Measurements from ENCODE around the gene GATAD2B.

Gene GATAD2B

GRCh38 chr1:153953859-153954365 lies 31.1 kb upstream of the GATAD2B start:
- Histone ChIP-seq H3K4me3 (ENCODE audit: insufficient read depth, low read depth, low read length) (no peak overlapping the region), H3K27ac (ENCODE audit: insufficient read depth, low read depth, low read length, poor library complexity, severe bottlenecking) (no peak overlapping the region), H3K9me3 (ENCODE audit: control insufficient read depth, low read length) (no peaks in the 10 kb centered on the region), H3K36me3 (ENCODE audit: control insufficient read depth, insufficient read depth, low read length) (peaks cover 17% of the 10 kb centered on the region), H3K27me3 (ENCODE audit: control insufficient read depth, insufficient read depth, low read length, poor library complexity, severe bottlenecking) (no peaks in the 10 kb centered on the region), H3K4me1 (ENCODE audit: control insufficient read depth, insufficient read depth, low read length) (peaks cover 14% of the 10 kb centered on the region)
- WGBS, 2 experiments, result 96 to 97% methylated on average over 4 of the region's 4 CpGs

DNA sequence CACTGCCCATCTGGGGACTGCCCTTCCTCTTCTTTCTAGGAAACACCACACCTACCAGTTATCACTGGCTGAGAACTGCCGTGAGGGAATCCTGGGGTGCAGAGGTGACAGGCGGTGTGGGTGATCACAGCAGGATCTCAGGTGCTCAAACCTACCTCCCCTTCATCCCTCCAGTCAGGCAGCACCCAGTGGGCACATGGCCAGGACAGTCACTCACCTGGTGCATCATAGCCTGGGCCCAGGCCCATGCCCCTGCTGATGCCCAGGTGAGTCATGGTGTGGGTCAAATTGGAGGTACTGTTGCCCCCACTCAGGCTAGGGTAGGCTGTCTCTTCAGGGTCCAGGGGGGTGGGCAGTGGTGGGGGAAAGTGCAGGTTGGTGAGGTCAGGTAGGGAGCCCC lies 29.0 kb upstream of the GATAD2B start:
- H3K4me3 ChIP-seq (ENCODE audit: insufficient read depth, low read depth, low read length), result no peak overlapping the region
- peaks cover 21% of the 10 kb centered on the region for H3K36me3 ChIP-seq (ENCODE audit: control insufficient read depth, insufficient read depth, low read length)
- WGBS, 2 experiments, result 94 to 95% methylated on average over 2 of the region's 2 CpGs
- no peaks in the 10 kb centered on the region for H3K27me3 ChIP-seq (ENCODE audit: control insufficient read depth, insufficient read depth, low read length, poor library complexity, severe bottlenecking)
- H3K27ac ChIP-seq (ENCODE audit: insufficient read depth, low read depth, low read length, poor library complexity, severe bottlenecking), result no peak overlapping the region
- H3K9me3 ChIP-seq (ENCODE audit: control insufficient read depth, low read length), result no peaks in the 10 kb centered on the region
- H3K4me1 ChIP-seq (ENCODE audit: control insufficient read depth, insufficient read depth, low read length), result peaks cover 4% of the 10 kb centered on the region

- Histone ChIP-seq H3K27ac (ENCODE audit: insufficient read depth, low read depth, low read length, poor library complexity, severe bottlenecking) (no peak overlapping the region), H3K9me3 (ENCODE audit: control insufficient read depth, low read length) (no peaks in the 10 kb centered on the region), H3K27me3 (ENCODE audit: control insufficient read depth, insufficient read depth, low read length, poor library complexity, severe bottlenecking) (no peaks in the 10 kb centered on the region), H3K4me3 (ENCODE audit: insufficient read depth, low read depth, low read length) (no peak overlapping the region), H3K4me1 (ENCODE audit: control insufficient read depth, insufficient read depth, low read length) (no peaks in the 10 kb centered on the region), H3K36me3 (ENCODE audit: control insufficient read depth, insufficient read depth, low read length) (peaks cover 21% of the 10 kb centered on the region)
- 96 to 97% methylated on average over 11 of the region's 11 CpGs for WGBS, 2 experiments
Measured at GRCh38 chr1:153951183-153951582, 28.4 kb upstream of the GATAD2B start.

DNA sequence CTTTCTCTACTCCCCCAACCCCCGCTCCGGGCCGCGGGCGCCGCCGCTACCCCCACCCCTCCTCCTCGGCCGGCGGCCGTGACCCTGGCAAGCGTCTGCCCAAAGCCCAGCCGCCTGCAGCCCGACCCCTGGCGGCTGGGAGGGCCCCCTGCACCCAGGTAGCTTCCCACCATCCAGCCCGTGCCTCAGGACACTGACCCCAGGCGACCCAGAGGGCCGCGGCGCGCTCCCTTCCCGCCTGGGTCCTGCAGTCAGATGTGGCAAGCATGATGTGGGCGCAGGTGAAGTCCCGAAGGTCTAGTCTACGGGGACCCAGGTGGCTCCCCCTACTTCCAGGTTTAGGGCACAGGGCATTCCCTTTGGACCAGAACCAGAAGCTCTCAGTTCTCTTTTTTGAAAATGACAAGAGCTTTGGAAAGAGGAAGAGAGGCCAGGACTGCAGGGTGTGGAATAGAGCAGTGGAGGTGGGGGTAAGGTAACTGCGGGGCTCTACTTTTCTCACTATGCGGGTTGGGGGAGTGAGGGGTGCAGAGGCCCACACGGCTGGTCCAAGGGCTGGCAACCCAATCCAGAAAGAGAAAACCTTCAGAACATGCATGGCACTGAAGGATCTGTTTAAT lies 24.0 kb upstream of the GATAD2B start, which contains the start of gene DENND4B:
DENND4B (minus strand) TSS at position 97 of the 620 bp plus-strand sequence. CDS start 2,344 bp downstream, outside the sequence.
- no peaks in the 10 kb centered on the region for H3K9me3 ChIP-seq (ENCODE audit: control insufficient read depth, low read length)
- peaks cover 11% of the 10 kb centered on the region for H3K36me3 ChIP-seq (ENCODE audit: control insufficient read depth, insufficient read depth, low read length)
- H3K4me1 ChIP-seq (ENCODE audit: control insufficient read depth, insufficient read depth, low read length), result no peaks in the 10 kb centered on the region
- WGBS, 2 experiments, result 12 to 13% methylated on average over 28 of the region's 28 CpGs
- no peaks in the 10 kb centered on the region for H3K27me3 ChIP-seq (ENCODE audit: control insufficient read depth, insufficient read depth, low read length, poor library complexity, severe bottlenecking)
- peak within 1 kb of the TSS; percentile 80 for H3K4me3 ChIP-seq (ENCODE audit: insufficient read depth, low read depth, low read length)
- no peak within 1 kb of the TSS for H3K27ac ChIP-seq (ENCODE audit: insufficient read depth, low read depth, low read length, poor library complexity, severe bottlenecking)

DNA sequence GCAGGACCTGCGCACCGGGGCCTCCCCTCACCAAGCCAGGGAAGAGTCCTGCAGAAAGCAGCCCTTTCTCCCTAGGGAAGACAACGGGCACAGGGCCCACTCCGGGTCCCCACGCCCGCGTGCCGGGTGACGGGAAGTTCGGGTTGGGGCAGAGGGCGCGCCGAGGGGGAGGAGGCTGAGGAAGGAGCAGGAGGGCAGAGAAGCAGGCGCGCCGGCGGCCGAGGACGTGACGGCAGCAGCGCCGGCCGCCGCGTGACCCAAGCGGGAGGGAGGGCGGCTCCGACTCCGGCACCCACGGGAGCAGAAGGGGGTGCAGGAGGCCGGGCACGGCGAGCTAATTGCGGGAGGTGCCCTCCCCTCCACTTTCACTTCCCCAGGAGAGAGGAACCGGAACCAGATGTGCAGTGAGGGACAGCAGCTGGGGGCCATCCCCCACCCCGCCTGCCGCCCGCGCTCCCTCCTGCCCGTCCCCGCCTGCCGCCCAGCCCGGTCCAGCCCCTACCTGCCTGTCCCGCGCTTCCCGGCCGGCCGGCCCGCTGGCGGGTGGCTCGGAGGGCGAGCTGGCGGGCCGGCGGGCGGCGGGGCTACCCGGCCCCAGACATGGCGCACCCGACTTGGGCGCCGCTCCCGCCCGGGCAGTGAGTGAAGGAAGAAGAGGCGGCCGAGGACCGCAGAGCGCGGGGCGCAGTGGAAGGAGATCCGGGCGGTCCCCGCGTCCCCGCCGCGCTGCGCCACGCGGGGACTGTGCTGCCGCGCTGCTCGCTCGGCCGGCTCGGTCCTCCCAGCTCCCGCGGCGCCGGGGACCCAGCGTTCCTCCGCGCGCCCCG lies 23.2 kb upstream of the GATAD2B start:
- no peaks in the 10 kb centered on the region for H3K9me3 ChIP-seq (ENCODE audit: control insufficient read depth, low read length)
- peak overlapping the region; percentile 80 for H3K4me3 ChIP-seq (ENCODE audit: insufficient read depth, low read depth, low read length)
- H3K27ac ChIP-seq (ENCODE audit: insufficient read depth, low read depth, low read length, poor library complexity, severe bottlenecking), result no peak overlapping the region
- H3K36me3 ChIP-seq (ENCODE audit: control insufficient read depth, insufficient read depth, low read length), result peaks cover 4% of the 10 kb centered on the region
- H3K27me3 ChIP-seq (ENCODE audit: control insufficient read depth, insufficient read depth, low read length, poor library complexity, severe bottlenecking), result no peaks in the 10 kb centered on the region
- 0% methylated on average over 95 of the region's 95 CpGs for WGBS, 2 experiments
- H3K4me1 ChIP-seq (ENCODE audit: control insufficient read depth, insufficient read depth, low read length), result no peaks in the 10 kb centered on the region

DNA sequence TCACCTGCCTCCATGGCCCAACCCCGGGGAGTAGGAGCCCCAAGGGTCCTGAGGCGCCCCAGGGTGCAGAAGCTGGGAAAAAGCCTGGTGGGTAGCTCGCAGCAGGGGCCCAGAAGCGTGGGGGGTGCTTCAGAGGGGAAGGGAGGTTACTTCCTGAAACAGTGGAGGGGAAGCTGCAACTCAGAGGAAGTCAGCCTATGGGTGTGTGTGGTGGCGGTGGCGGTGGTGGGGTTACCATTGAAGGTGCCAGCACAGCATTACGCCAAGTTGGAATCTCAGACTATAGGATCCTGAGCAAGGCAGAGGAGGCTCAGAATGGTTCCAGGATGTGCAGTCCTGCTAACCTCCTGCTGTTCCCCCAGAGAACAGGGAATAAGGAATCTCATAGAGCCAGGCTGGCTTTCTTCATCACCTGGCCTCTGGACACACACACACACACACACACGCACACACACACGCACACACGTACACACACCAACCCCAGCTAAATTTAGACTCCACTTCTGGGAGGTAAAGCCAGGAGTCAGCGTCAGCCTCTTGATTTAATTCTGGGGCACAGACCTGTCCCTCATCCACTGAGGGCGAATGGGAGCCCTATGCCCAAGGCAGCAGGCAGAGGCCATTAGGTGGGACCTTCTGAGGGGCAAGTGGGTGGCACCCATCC lies 22.5 kb upstream of the GATAD2B start:
- Histone ChIP-seq H3K27me3 (ENCODE audit: control insufficient read depth, insufficient read depth, low read length, poor library complexity, severe bottlenecking) (no peaks in the 10 kb centered on the region), H3K4me3 (ENCODE audit: insufficient read depth, low read depth, low read length) (peak overlapping the region; percentile 80), H3K9me3 (ENCODE audit: control insufficient read depth, low read length) (no peaks in the 10 kb centered on the region), H3K4me1 (ENCODE audit: control insufficient read depth, insufficient read depth, low read length) (no peaks in the 10 kb centered on the region), H3K27ac (ENCODE audit: insufficient read depth, low read depth, low read length, poor library complexity, severe bottlenecking) (no peak overlapping the region), H3K36me3 (ENCODE audit: control insufficient read depth, insufficient read depth, low read length) (peaks cover 4% of the 10 kb centered on the region)
- WGBS, 2 experiments, result 69% methylated on average over 12 of the region's 12 CpGs

GRCh38 chr1:153944827-153945117 lies 22.0 kb upstream of the GATAD2B start:
- Histone ChIP-seq H3K9me3 (ENCODE audit: control insufficient read depth, low read length) (no peaks in the 10 kb centered on the region), H3K4me3 (ENCODE audit: insufficient read depth, low read depth, low read length) (no peak overlapping the region), H3K36me3 (ENCODE audit: control insufficient read depth, insufficient read depth, low read length) (peaks cover 4% of the 10 kb centered on the region), H3K27ac (ENCODE audit: insufficient read depth, low read depth, low read length, poor library complexity, severe bottlenecking) (no peak overlapping the region), H3K4me1 (ENCODE audit: control insufficient read depth, insufficient read depth, low read length) (no peaks in the 10 kb centered on the region), H3K27me3 (ENCODE audit: control insufficient read depth, insufficient read depth, low read length, poor library complexity, severe bottlenecking) (no peaks in the 10 kb centered on the region)
- WGBS, 2 experiments, result 91 to 92% methylated on average over 3 of the region's 3 CpGs

DNA sequence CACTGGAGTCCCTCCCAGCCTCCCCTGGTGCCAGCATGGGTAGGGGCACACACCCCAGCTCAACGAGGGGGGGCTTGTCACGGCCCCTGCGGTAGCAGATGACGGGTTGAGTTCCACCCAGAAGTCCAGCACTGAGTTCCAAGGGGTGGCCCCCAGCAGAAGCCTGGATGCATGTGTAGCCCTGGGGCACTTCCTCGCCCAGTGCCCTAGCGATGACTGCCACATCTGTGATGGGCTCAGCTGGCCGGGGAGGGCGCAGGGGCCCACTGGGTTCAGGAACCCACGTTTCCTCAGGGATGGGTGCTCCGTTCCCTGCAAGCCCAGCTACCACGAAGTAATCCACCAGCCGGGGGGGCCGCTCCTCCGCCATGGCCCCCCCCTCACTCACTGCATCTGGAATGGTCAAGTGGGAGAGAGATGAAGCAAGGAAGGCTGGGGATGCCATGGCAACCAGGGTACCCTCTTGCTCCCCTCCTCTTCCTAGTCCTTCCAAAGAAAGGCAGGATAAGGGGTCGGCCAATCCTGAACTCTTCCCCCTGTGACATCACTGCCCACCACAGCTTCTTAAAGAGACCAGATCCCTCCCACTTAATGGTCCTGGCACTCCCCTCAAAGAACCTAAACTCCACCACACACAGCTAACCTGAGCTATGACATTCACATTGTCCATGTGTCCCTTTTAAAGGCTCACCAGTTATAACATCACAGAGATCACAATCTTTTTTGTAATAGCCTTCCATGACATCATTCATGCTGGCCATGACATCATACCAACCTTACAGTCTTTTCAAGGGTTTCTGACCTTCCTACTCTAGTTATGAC lies 21.4 kb upstream of the GATAD2B start:
- H3K4me3 ChIP-seq (ENCODE audit: insufficient read depth, low read depth, low read length), result no peak overlapping the region
- H3K36me3 ChIP-seq (ENCODE audit: control insufficient read depth, insufficient read depth, low read length), result peaks cover 4% of the 10 kb centered on the region
- WGBS, 2 experiments, result 93 to 95% methylated on average over 15 of the region's 15 CpGs
- H3K27me3 ChIP-seq (ENCODE audit: control insufficient read depth, insufficient read depth, low read length, poor library complexity, severe bottlenecking), result no peaks in the 10 kb centered on the region
- H3K9me3 ChIP-seq (ENCODE audit: control insufficient read depth, low read length), result no peaks in the 10 kb centered on the region
- no peaks in the 10 kb centered on the region for H3K4me1 ChIP-seq (ENCODE audit: control insufficient read depth, insufficient read depth, low read length)
- no peak overlapping the region for H3K27ac ChIP-seq (ENCODE audit: insufficient read depth, low read depth, low read length, poor library complexity, severe bottlenecking)

GRCh38 chr1:153942766-153943549 lies 20.2 kb upstream of the GATAD2B start:
- Histone ChIP-seq H3K4me1 (ENCODE audit: control insufficient read depth, insufficient read depth, low read length) (no peaks in the 10 kb centered on the region), H3K27ac (ENCODE audit: insufficient read depth, low read depth, low read length, poor library complexity, severe bottlenecking) (no peak overlapping the region), H3K27me3 (ENCODE audit: control insufficient read depth, insufficient read depth, low read length, poor library complexity, severe bottlenecking) (no peaks in the 10 kb centered on the region), H3K4me3 (ENCODE audit: insufficient read depth, low read depth, low read length) (no peak overlapping the region), H3K9me3 (ENCODE audit: control insufficient read depth, low read length) (no peaks in the 10 kb centered on the region), H3K36me3 (ENCODE audit: control insufficient read depth, insufficient read depth, low read length) (peaks cover 1% of the 10 kb centered on the region)
- 92 to 94% methylated on average over 11 of the region's 11 CpGs for WGBS, 2 experiments
